ENCODE measurements around the gene ADORA1.

Gene ADORA1

GRCh38 chr1:203135636-203136305, 8.2 kb downstream of the ADORA1 start:
- DNase-seq (ENCODE audit: low read depth), result no peak
- no peak for TF ChIP-seq CTCF (IDR thresholded peaks at IDR 0.05; ENCODE audit: low read depth, low read length, missing control alignments)
- H3K4me3 ChIP-seq (ENCODE audit: low read depth, low read length), result no peak overlapping the region

DNA sequence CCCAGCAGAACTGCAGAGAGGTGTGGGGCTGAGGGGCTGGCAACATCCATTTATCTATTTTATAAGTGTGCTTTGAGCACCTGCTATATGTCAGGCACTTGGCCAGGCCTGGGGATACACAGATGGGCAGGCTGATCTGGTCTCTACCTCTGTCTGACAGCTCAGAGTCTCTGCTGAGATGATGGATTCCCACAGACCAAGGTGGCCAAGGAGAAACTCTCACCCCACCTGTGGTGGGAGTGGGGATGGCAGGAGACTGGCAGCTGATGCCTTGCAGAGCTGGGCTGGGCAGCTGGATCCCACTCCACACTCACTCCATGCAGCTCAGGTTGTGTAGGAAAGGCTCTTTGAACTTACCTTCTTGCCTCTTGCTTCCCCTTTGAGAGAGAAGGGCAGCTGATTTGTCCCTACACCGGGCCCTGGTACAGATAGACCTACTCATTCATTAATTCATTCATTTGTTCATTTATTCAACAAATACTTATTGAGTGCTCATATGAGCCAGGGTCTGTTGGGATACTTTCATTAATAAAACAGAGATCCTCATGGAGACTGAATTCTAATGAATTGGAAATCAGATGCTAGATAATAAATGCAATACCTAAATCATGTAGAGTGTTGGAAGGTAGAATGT, 9.0 kb downstream of the ADORA1 start:
- DNase-seq (ENCODE audit: low read depth), result no peak
- H3K4me3 ChIP-seq (ENCODE audit: low read depth, low read length), result no peak overlapping the region
- TF ChIP-seq CTCF (IDR thresholded peaks at IDR 0.05; ENCODE audit: low read depth, low read length, missing control alignments), result peak; percentile 22

DNA sequence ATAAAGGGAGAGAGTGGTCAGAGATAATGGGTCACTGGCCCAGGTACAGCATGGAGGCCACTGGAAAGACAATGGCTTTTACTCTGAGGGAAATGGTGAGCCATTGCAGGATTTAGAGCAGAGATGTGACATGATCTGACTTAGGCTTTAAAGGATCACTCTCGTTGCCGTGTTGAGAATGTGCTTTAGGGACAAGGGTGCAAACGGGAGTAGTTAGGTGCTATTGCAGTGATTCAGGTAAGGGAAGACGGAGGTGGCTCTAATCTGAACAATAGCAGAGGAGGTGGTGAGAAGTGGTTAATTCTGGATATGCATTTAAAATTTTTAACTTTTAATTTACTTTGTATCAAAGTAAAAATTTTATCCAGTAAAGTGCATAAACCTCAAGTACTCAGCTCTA, 9.8 kb downstream of the ADORA1 start:
- TF ChIP-seq CTCF (IDR thresholded peaks at IDR 0.05; ENCODE audit: low read depth, low read length, missing control alignments), result no peak
- no peak overlapping the region for H3K4me3 ChIP-seq (ENCODE audit: low read depth, low read length)
- no peak for DNase-seq (ENCODE audit: low read depth)

- DNase-seq (ENCODE audit: low read depth), result no peak
- H3K4me3 ChIP-seq (ENCODE audit: low read depth, low read length), result no peak overlapping the region
- TF ChIP-seq CTCF (IDR thresholded peaks at IDR 0.05; ENCODE audit: low read depth, low read length, missing control alignments), result no peak
Observed at GRCh38 chr1:203138066-203138465, 10.5 kb downstream of the ADORA1 start.

- H3K4me3 ChIP-seq (ENCODE audit: low read depth, low read length), result no peak overlapping the region
- DNase-seq (ENCODE audit: low read depth), result no peak
- TF ChIP-seq CTCF (IDR thresholded peaks at IDR 0.05; ENCODE audit: low read depth, low read length, missing control alignments), result no peak
Observed at GRCh38 chr1:203139976-203140475, 12.5 kb downstream of the ADORA1 start.

DNA sequence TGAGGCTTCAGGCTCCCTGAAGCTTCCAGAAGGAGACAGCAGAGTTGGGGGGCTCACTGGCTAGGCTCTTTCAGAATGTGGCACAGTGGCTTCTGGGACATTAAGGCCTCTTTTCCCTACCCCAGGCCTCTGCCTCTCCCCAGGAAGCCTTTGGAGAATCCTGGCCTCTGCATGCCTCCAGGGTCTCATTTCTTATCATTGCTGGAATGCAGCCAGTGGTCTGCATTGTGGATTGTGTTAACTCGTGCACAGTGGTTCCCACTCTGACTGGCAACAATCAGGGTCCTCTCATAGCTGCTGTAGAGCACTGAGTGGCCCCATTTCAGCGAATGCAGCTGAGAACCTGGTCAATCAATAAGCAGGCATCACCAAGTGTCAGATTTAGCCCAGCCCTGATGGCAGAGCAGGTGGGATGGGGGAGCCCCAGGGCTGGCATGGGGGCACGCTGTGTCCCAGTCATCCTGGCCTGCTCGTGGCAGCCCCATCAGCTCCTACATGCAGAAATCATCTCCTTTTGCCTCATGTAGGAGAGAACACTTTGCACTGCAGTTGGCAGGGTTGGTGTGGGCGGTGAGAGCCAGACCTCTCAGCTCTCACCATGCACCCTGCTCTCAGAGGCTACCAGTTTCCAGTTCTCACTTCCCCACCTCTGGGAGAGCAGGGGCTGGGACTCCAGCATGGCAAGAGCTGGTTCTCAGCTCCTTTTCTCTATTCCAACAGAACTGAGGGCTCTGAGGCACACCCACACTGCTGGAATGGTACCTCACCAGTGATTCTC, 13.4 kb downstream of the ADORA1 start:
- TF ChIP-seq CTCF (IDR thresholded peaks at IDR 0.05; ENCODE audit: low read depth, low read length, missing control alignments), result no peak
- H3K4me3 ChIP-seq (ENCODE audit: low read depth, low read length), result no peak overlapping the region
- no peak for DNase-seq (ENCODE audit: low read depth)
